ENCODE measurements around the gene CACNA1C.

The CACNA1C gene

GRCh38 chr12:2380946-2381345 is 328.2 kb downstream of the CACNA1C start:
- Mint-ChIP-seq H3K4me3 (no peak overlapping the region), H3K9me3 (no peaks in the 10 kb centered on the region), H3K27me3 (peaks cover 19% of the 10 kb centered on the region), H3K36me3 (no peaks in the 10 kb centered on the region), H3K4me1 (peaks cover 10% of the 10 kb centered on the region), H3K27ac (no peak overlapping the region)
- CTCF ChIA-PET = interaction anchor here (1.0 kb wide), 1 partner anchor 14 kb away, joined by 5 read pairs; no protein-coding TSS in a partner anchor
- no peak for DNase-seq

- peaks cover 10% of the 10 kb centered on the region for H3K4me1 Mint-ChIP-seq
- DNase-seq = no peak
- H3K27ac Mint-ChIP-seq = no peak overlapping the region
- no peak overlapping the region for H3K4me3 Mint-ChIP-seq
- H3K36me3 Mint-ChIP-seq = no peaks in the 10 kb centered on the region
- peaks cover 19% of the 10 kb centered on the region for H3K27me3 Mint-ChIP-seq
- no peaks in the 10 kb centered on the region for H3K9me3 Mint-ChIP-seq
- CTCF ChIA-PET = interaction anchor here (1.1 kb wide), 2 partner anchors 17 to 201 kb away, joined by 3 to 4 read pairs; no protein-coding TSS in a partner anchor
Measured at GRCh38 chr12:2382370-2383155, 329.8 kb downstream of the CACNA1C start.

- CTCF ChIA-PET = interaction anchor here (0.7 to 1.1 kb wide), 3 partner anchors 16 to 738 kb away, joined by 3 to 4 read pairs (median 3); no protein-coding TSS in a partner anchor
- Mint-ChIP-seq H3K36me3 (no peaks in the 10 kb centered on the region), H3K27ac (no peak overlapping the region), H3K4me3 (no peak overlapping the region), H3K9me3 (no peaks in the 10 kb centered on the region), H3K27me3 (peaks cover 16% of the 10 kb centered on the region), H3K4me1 (peaks cover 7% of the 10 kb centered on the region)
- no peak for DNase-seq
Measured at GRCh38 chr12:2383325-2384028, 330.7 kb downstream of the CACNA1C start.

- peaks cover 2% of the 10 kb centered on the region for H3K4me1 Mint-ChIP-seq
- no peaks in the 10 kb centered on the region for H3K36me3 Mint-ChIP-seq
- CTCF ChIA-PET = interaction anchor here (0.7 kb wide), 1 partner anchor 738 kb away, joined by 3 read pairs; no protein-coding TSS in a partner anchor
- H3K4me3 Mint-ChIP-seq = no peak overlapping the region
- no peak for DNase-seq
- no peaks in the 10 kb centered on the region for H3K9me3 Mint-ChIP-seq
- H3K27me3 Mint-ChIP-seq = peaks cover 12% of the 10 kb centered on the region
- H3K27ac Mint-ChIP-seq = no peak overlapping the region
Measured at GRCh38 chr12:2384029-2384386, 331.2 kb downstream of the CACNA1C start.

- H3K27ac Mint-ChIP-seq = no peak overlapping the region
- H3K27me3 Mint-ChIP-seq = peaks cover 12% of the 10 kb centered on the region
- no peaks in the 10 kb centered on the region for H3K4me1 Mint-ChIP-seq
- DNase-seq = no peak
- no peaks in the 10 kb centered on the region for H3K36me3 Mint-ChIP-seq
- H3K9me3 Mint-ChIP-seq = no peaks in the 10 kb centered on the region
- CTCF ChIA-PET = no interaction called here
- no peak overlapping the region for H3K4me3 Mint-ChIP-seq
Measured at GRCh38 chr12:2384533-2385351, 332.0 kb downstream of the CACNA1C start.

- H3K9me3 Mint-ChIP-seq = no peaks in the 10 kb centered on the region
- H3K4me1 Mint-ChIP-seq = no peaks in the 10 kb centered on the region
- peaks cover 17% of the 10 kb centered on the region for H3K27me3 Mint-ChIP-seq
- no peak overlapping the region for H3K27ac Mint-ChIP-seq
- no peak for DNase-seq
- CTCF ChIA-PET = interaction anchor here (1.6 to 1.7 kb wide), 2 partner anchors 9 to 11 kb away, joined by 5 to 7 read pairs; no protein-coding TSS in a partner anchor
- no peak overlapping the region for H3K4me3 Mint-ChIP-seq
- H3K36me3 Mint-ChIP-seq = no peaks in the 10 kb centered on the region
Measured at GRCh38 chr12:2385529-2385928, 332.7 kb downstream of the CACNA1C start.

- CTCF ChIA-PET = interaction anchor here (1.6 to 1.7 kb wide), 2 partner anchors 8 to 10 kb away, joined by 5 to 7 read pairs; no protein-coding TSS in a partner anchor
- no peak for DNase-seq
- Mint-ChIP-seq H3K9me3 (no peaks in the 10 kb centered on the region), H3K27ac (no peak overlapping the region), H3K4me3 (no peak overlapping the region), H3K27me3 (peaks cover 22% of the 10 kb centered on the region), H3K4me1 (no peaks in the 10 kb centered on the region), H3K36me3 (no peaks in the 10 kb centered on the region)
Measured at GRCh38 chr12:2386566-2386965, 333.8 kb downstream of the CACNA1C start.

- DNase-seq = no peak
Measured at GRCh38 chr12:2387103-2387834, 334.5 kb downstream of the CACNA1C start.

GRCh38 chr12:2389079-2389790 is 336.4 kb downstream of the CACNA1C start:
- no peaks in the 10 kb centered on the region for H3K4me1 Mint-ChIP-seq
- no peak for DNase-seq
- CTCF ChIA-PET = no interaction called here
- H3K27ac Mint-ChIP-seq = no peak overlapping the region
- no peaks in the 10 kb centered on the region for H3K9me3 Mint-ChIP-seq
- no peaks in the 10 kb centered on the region for H3K36me3 Mint-ChIP-seq
- H3K4me3 Mint-ChIP-seq = no peak overlapping the region
- H3K27me3 Mint-ChIP-seq = peaks cover 21% of the 10 kb centered on the region

More at GRCh38 chr12:2387103-2387834, 334.5 kb downstream of the CACNA1C start:
- H3K9me3 Mint-ChIP-seq = no peaks in the 10 kb centered on the region
- CTCF ChIA-PET = interaction anchor here (1.6 to 1.7 kb wide), 2 partner anchors 8 to 9 kb away, joined by 5 to 7 read pairs; no protein-coding TSS in a partner anchor
- no peaks in the 10 kb centered on the region for H3K4me1 Mint-ChIP-seq
- peaks cover 22% of the 10 kb centered on the region for H3K27me3 Mint-ChIP-seq
- no peak overlapping the region for H3K4me3 Mint-ChIP-seq
- H3K36me3 Mint-ChIP-seq = no peaks in the 10 kb centered on the region
- H3K27ac Mint-ChIP-seq = no peak overlapping the region

GRCh38 chr12:2390133-2390532 is 337.3 kb downstream of the CACNA1C start:
- H3K4me1 Mint-ChIP-seq = no peaks in the 10 kb centered on the region
- CTCF ChIA-PET = no interaction called here
- no peak for DNase-seq

GRCh38 chr12:2390850-2391390 is 338.1 kb downstream of the CACNA1C start:
- Mint-ChIP-seq H3K36me3 (no peaks in the 10 kb centered on the region), H3K27ac (no peak overlapping the region), H3K9me3 (no peaks in the 10 kb centered on the region), H3K4me1 (no peaks in the 10 kb centered on the region), H3K4me3 (no peak overlapping the region), H3K27me3 (peaks cover 17% of the 10 kb centered on the region)
- no peak for DNase-seq
- CTCF ChIA-PET = no interaction called here

More at GRCh38 chr12:2390133-2390532, 337.3 kb downstream of the CACNA1C start:
- H3K36me3 Mint-ChIP-seq = no peaks in the 10 kb centered on the region
- no peak overlapping the region for H3K4me3 Mint-ChIP-seq
- H3K27ac Mint-ChIP-seq = no peak overlapping the region
- peaks cover 21% of the 10 kb centered on the region for H3K27me3 Mint-ChIP-seq
- no peaks in the 10 kb centered on the region for H3K9me3 Mint-ChIP-seq

- H3K27me3 Mint-ChIP-seq = peaks cover 17% of the 10 kb centered on the region
- H3K36me3 Mint-ChIP-seq = no peaks in the 10 kb centered on the region
- H3K4me1 Mint-ChIP-seq = no peaks in the 10 kb centered on the region
- no peak for DNase-seq
- H3K9me3 Mint-ChIP-seq = no peaks in the 10 kb centered on the region
- no peak overlapping the region for H3K4me3 Mint-ChIP-seq
- CTCF ChIA-PET = no interaction called here
- H3K27ac Mint-ChIP-seq = no peak overlapping the region
Measured at GRCh38 chr12:2391740-2392331, 339.0 kb downstream of the CACNA1C start.
